ENCODE data around the gene FASTKD1. TPM values are rescaled to one million over a fixed set of nuclear protein-coding genes. Genes with fewer than 3 reads are reported as not detected.

FASTKD1 gene
- total and polyA plus RNA-seq, 2 donors (not counting 3 experiments of a cell fraction or from before 2014, with no cell fraction given) = 8.9 to 32.2 TPM

GRCh38 chr2:169569948-169570347 lies 3.7 kb downstream of the FASTKD1 start:
- CTCF ChIA-PET = no interaction called here
- Histone ChIP-seq H3K27ac (ENCODE audit: insufficient read depth, low read depth, low read length) (no peak overlapping the region), H4K20me1 (replicated peaks; ENCODE audit: control insufficient read depth, extremely low read depth, insufficient read depth, low read length) (no peaks in the 10 kb centered on the region), H3K36me3 (ENCODE audit: control insufficient read depth in 2 of 2, extremely low read depth in 1 of 2, insufficient read depth in 2 of 2, low read length in 2 of 2) (no peaks in the 10 kb centered on the region), H3K4me3 (replicated peaks in 1 of 3; ENCODE audit: insufficient read depth in 1 of 3, low read depth in 1 of 3, low read length in 3 of 3) (no peak overlapping the region), H3K9ac (replicated peaks; ENCODE audit: extremely low read depth, insufficient read depth, low read length) (no peak overlapping the region), H3K79me2 (ENCODE audit: control insufficient read depth, insufficient read depth, low read length) (peaks cover 17% of the 10 kb centered on the region), H3K9me3 (replicated peaks; ENCODE audit: control insufficient read depth, insufficient read depth, low read length) (no peaks in the 10 kb centered on the region), H3K4me2 (ENCODE audit: insufficient read depth, low read length) (peak overlapping the region; percentile 17), H3K27me3 (ENCODE audit: control insufficient read depth in 2 of 2, insufficient read depth in 2 of 2, low read length in 2 of 2) (no peaks in the 10 kb centered on the region), H2AFZ (ENCODE audit: low read depth, low read length) (no peak overlapping the region), H3K9me1 (replicated peaks; ENCODE audit: control insufficient read depth, extremely low read depth, insufficient read depth, low read length) (no peaks in the 10 kb centered on the region), H3K4me1 (ENCODE audit: control insufficient read depth, extremely low read depth, insufficient read depth, low read length) (peaks cover 2% of the 10 kb centered on the region)
- TF ChIP-seq FOS (IDR thresholded peaks at IDR 0.05; ENCODE audit: borderline replicate concordance, insufficient read depth, low read length) (no peak), MYC (IDR thresholded peaks at IDR 0.05; ENCODE audit: low read depth, low read length) (no peak)
- intact Hi-C loops (cut with micrococcal nuclease) (loop anchor here (5.0 kb wide), 2 partner anchors 93 to 122 kb away; partner anchors contain the start of genes BBS5, CFAP210 and PHOSPHO2), dilution Hi-C loops (cut with MboI; ENCODE audit: extremely low pct_ligation_motif_present, low sequenced_read_pairs) (no loop called here)
- POLR2A ChIA-PET = no interaction called here
- BruUV-seq (replicated peaks) = no TSS peak
- DNase-seq (ENCODE audit: low read depth, low spot score) (no peak), FAIRE-seq (no peak)

GRCh38 chr2:169565686-169566085 lies 8.0 kb downstream of the FASTKD1 start:
- dilution Hi-C loops (cut with MboI; ENCODE audit: extremely low pct_ligation_motif_present, low sequenced_read_pairs) (no loop called here), intact Hi-C loops (cut with micrococcal nuclease) (no loop called here)
- H3K79me2 ChIP-seq (ENCODE audit: control insufficient read depth, insufficient read depth, low read length) = peaks cover 3% of the 10 kb centered on the region
- H3K4me2 ChIP-seq (ENCODE audit: insufficient read depth, low read length) = no peak overlapping the region
- H3K27ac ChIP-seq (ENCODE audit: insufficient read depth, low read depth, low read length) = no peak overlapping the region
- H3K27me3 ChIP-seq (ENCODE audit: control insufficient read depth in 2 of 2, insufficient read depth in 2 of 2, low read length in 2 of 2) = no peaks in the 10 kb centered on the region
- CTCF ChIA-PET = no interaction called here
- TF ChIP-seq JUN (IDR thresholded peaks at IDR 0.05; ENCODE audit: borderline replicate concordance, insufficient read depth, insufficient read length, low read depth) = no peak
- TF ChIP-seq POLR2A (IDR thresholded peaks at IDR 0.05; ENCODE audit: low read depth, low read length) = no peak
- TF ChIP-seq CTCF (IDR thresholded peaks at IDR 0.05; ENCODE audit: extremely low read depth in 1 of 2, insufficient read depth in 1 of 2, low read depth in 1 of 2, low read length in 2 of 2) = no peak
- TF ChIP-seq MAX (IDR thresholded peaks at IDR 0.05; ENCODE audit: insufficient read depth, insufficient read length) = no peak
- TF ChIP-seq FOS (IDR thresholded peaks at IDR 0.05; ENCODE audit: borderline replicate concordance, insufficient read depth, low read length) = no peak
- TF ChIP-seq GATA2 (IDR thresholded peaks at IDR 0.05; ENCODE audit: insufficient read depth, insufficient read length, low read depth, low read length) = no peak
- no peak for TF ChIP-seq EZH2 (IDR thresholded peaks at IDR 0.05; ENCODE audit: borderline replicate concordance, low read depth, low read length, severe bottlenecking)
- TF ChIP-seq MYC (IDR thresholded peaks at IDR 0.05; ENCODE audit: low read depth, low read length) = no peak
- TF ChIP-seq POLR2AphosphoS5 (IDR thresholded peaks at IDR 0.05; ENCODE audit: insufficient read depth, low read depth, low read length) = no peak
- H3K4me3 ChIP-seq (replicated peaks in 1 of 3; ENCODE audit: insufficient read depth in 1 of 3, low read depth in 1 of 3, low read length in 3 of 3) = no peak overlapping the region
- no peak for DNase-seq (ENCODE audit: low read depth, low spot score)
- no peak for FAIRE-seq
- no peak overlapping the region for H3K9ac ChIP-seq (replicated peaks; ENCODE audit: extremely low read depth, insufficient read depth, low read length)
- no peak overlapping the region for H2AFZ ChIP-seq (ENCODE audit: low read depth, low read length)
- POLR2A ChIA-PET = no interaction called here
- no peaks in the 10 kb centered on the region for H3K9me3 ChIP-seq (replicated peaks; ENCODE audit: control insufficient read depth, insufficient read depth, low read length)
- BruUV-seq (replicated peaks) = no TSS peak
- peaks cover 2% of the 10 kb centered on the region for H3K4me1 ChIP-seq (ENCODE audit: control insufficient read depth, extremely low read depth, insufficient read depth, low read length)
- H4K20me1 ChIP-seq (replicated peaks; ENCODE audit: control insufficient read depth, extremely low read depth, insufficient read depth, low read length) = no peaks in the 10 kb centered on the region
- no peaks in the 10 kb centered on the region for H3K9me1 ChIP-seq (replicated peaks; ENCODE audit: control insufficient read depth, extremely low read depth, insufficient read depth, low read length)
- H3K36me3 ChIP-seq (ENCODE audit: control insufficient read depth in 2 of 2, extremely low read depth in 1 of 2, insufficient read depth in 2 of 2, low read length in 2 of 2) = no peaks in the 10 kb centered on the region
